Kidney epithelial cell (primary cell): ENCODE data around the gene HERC3. TPM values are rescaled to one million over a fixed set of nuclear protein-coding genes. Genes with fewer than 3 reads are reported as not detected.
"Not testable (repeated sequence)": the region's sequence is repeated elsewhere in the genome, so short reads cannot be mapped to it uniquely, and the experiment has no call there.

Experiments
- DNase-seq: peaks from one replicate; pipeline ENCODE4 v3.0.0-alpha.2; 2010; ENCODE audit warnings: low read depth
- H3K27me3 ChIP-seq: 2 replicates; pipeline ENCODE4 v1.6.0; 2011; ENCODE audit warnings: low read length; ENCODE audit not compliant: control insufficient read depth, insufficient read depth
- H3K36me3 ChIP-seq: 2 replicates; pipeline ENCODE4 v1.5.1; 2011; ENCODE audit warnings: low read length; ENCODE audit not compliant: control insufficient read depth, insufficient read depth
- H3K4me3 ChIP-seq: 2 replicates; pipeline ENCODE4 v1.5.1; 2011; ENCODE audit warnings: low read depth, mild to moderate bottlenecking, control low read depth, low read length
- total RNA-seq: library from RNA; depleted of rRNA; stranded (reverse); fragments of >200 nt; gene quantifications from 2 replicates; pipeline ENCODE4 v1.2.3, GENCODE V29; 2015
- TF ChIP-seq, protein P1 (sequence below): IDR thresholded peaks from 2 replicates; pipeline ENCODE4 v1.5.1; 2011; ENCODE audit warnings: mild to moderate bottlenecking, moderate library complexity, low read length, control low read depth, inconsistent platforms; ENCODE audit not compliant: insufficient read depth, poor library complexity, severe bottlenecking

Gene HERC3
- total RNA-seq, 1 donor from 2014 or later = 7.2 TPM

DNA sequence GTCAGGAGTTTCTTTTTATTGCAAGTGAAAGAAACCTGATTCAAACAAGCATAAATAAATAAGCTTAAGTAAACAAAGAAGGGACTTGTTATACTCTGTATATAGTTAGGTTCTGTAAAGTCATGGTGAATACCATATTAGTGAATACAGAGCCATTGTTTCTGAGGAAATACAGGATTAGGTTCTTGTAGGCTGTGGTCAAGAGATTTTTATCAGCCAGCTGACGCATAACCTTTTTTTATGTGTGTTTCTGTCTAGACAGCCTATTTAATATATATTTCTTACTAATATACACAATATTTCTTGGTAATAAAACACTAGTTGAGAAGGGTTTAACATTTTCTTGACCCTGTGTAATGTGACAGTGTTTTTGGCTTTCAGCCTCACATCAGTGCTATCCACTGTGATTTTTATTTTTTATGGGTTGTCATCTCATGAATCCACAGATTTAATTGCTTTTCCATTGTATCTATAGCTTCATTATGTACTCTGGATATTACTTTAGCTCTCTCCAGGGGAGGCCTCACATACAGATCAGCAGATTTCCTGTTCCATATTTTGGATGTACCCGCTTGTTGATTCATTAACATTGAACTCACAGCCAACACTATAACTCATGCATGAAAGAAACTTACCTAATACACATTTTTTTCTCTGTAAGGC, 8.0 kb downstream of the HERC3 start:
- TF ChIP-seq, protein P1, sequence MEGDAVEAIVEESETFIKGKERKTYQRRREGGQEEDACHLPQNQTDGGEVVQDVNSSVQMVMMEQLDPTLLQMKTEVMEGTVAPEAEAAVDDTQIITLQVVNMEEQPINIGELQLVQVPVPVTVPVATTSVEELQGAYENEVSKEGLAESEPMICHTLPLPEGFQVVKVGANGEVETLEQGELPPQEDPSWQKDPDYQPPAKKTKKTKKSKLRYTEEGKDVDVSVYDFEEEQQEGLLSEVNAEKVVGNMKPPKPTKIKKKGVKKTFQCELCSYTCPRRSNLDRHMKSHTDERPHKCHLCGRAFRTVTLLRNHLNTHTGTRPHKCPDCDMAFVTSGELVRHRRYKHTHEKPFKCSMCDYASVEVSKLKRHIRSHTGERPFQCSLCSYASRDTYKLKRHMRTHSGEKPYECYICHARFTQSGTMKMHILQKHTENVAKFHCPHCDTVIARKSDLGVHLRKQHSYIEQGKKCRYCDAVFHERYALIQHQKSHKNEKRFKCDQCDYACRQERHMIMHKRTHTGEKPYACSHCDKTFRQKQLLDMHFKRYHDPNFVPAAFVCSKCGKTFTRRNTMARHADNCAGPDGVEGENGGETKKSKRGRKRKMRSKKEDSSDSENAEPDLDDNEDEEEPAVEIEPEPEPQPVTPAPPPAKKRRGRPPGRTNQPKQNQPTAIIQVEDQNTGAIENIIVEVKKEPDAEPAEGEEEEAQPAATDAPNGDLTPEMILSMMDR = no peak
- Histone ChIP-seq H3K4me3 (no peak overlapping the region), H3K27me3 (no peaks in the 10 kb centered on the region), H3K36me3 (no peaks in the 10 kb centered on the region)
- no peak for DNase-seq

GRCh38 chr4:88604978-88605678, 12.8 kb downstream of the HERC3 start:
- H3K36me3 ChIP-seq = no peaks in the 10 kb centered on the region
- no peak overlapping the region for H3K4me3 ChIP-seq
- H3K27me3 ChIP-seq = no peaks in the 10 kb centered on the region
- DNase-seq = no peak
- TF ChIP-seq, protein P1 = no peak

GRCh38 chr4:88605736-88606135, 13.5 kb downstream of the HERC3 start:
- no peak overlapping the region for H3K4me3 ChIP-seq
- no peak for DNase-seq
- TF ChIP-seq, protein P1 = no peak
- no peaks in the 10 kb centered on the region for H3K27me3 ChIP-seq
- H3K36me3 ChIP-seq = no peaks in the 10 kb centered on the region

- TF ChIP-seq, protein P1 = no peak
- H3K4me3 ChIP-seq = no peak overlapping the region
- no peak for DNase-seq
- no peaks in the 10 kb centered on the region for H3K36me3 ChIP-seq
- H3K27me3 ChIP-seq = no peaks in the 10 kb centered on the region
These were observed 14.6 kb downstream of the HERC3 start for GRCh38 chr4:88606832-88607231.

DNA sequence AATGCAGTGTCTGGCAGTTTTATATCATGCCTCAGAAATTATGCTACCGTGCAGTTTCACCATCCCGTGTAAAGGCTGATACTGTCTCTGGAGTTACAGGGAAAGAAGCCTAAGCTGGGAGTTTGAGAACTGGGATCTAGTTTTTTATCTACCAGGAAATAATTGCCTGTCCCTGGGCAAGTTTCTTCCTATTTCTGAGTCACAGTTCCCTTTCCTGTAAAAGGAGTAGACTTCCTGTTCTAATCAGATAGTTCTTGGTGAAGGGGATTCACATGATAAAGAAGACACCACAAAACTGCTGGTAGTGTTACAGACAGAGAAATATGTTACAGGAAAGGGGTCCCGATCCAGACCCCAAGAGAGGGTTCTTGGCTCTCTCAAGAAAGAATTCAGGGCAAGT, 17.1 kb downstream of the HERC3 start:
- TF ChIP-seq, protein P1 = no peak
- no peaks in the 10 kb centered on the region for H3K36me3 ChIP-seq
- no peak overlapping the region for H3K4me3 ChIP-seq
- no peaks in the 10 kb centered on the region for H3K27me3 ChIP-seq
- DNase-seq = no peak

DNA sequence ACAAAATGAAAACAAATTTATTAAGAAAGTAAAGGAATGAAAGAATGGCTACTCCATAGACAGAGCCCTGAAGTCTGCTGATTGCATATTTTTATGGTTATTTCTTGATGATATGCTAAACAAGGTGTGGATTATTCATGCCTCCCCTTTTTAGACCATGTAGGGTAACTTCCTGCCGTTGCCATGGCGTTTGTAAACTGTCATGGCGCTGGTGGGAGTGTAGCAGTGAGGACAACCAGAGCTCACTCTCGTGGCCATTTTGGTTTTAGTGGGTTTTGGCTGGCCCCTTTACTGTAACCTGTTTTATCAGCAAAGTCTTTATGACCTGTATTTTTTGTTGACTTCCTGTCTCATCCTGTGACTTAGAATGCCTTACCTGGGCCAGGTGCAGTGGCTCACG, 17.5 kb downstream of the HERC3 start:
- H3K27me3 ChIP-seq, DNase-seq, H3K4me3 ChIP-seq, H3K36me3 ChIP-seq: not testable (repeated sequence)
